K562 (cell line): Measurements from ENCODE around the gene AKAP12. TPM values are rescaled to one million over a fixed set of nuclear protein-coding genes. Genes with fewer than 3 reads are reported as not detected.
A peak's percentile ranks its signal among the peaks of the same experiment; 100 is the strongest.

Experiments used
- ATF1 ChIP-seq, 2 experiments: fragments of 450-650 bp in 1 of 2; IDR thresholded peaks; 2 replicates each; pipeline ENCODE4 v1.6.1; 2016; ENCODE audit warnings: missing compliant biosample characterization in 1 of 2, missing genetic modification characterization in 1 of 2
- C11orf30 ChIP-seq: fragments of 450-650 bp; IDR thresholded peaks from 2 replicates; pipeline ENCODE4 v1.6.1; 2016; ENCODE audit warnings: low read depth, mild to moderate bottlenecking
- CTBP1 ChIP-seq: fragments of 450-650 bp; IDR thresholded peaks from 2 replicates; pipeline ENCODE4 v1.6.1; 2016; ENCODE audit warnings: borderline replicate concordance
- MCM7 ChIP-seq, 2 experiments: fragments of 450-650 bp; IDR thresholded peaks; 2 replicates each; pipeline ENCODE4 v1.6.1; 2016 to 2018
- MTF1 ChIP-seq: fragments of 250-450 bp; sonication (Bioruptor Pico); IDR thresholded peaks from 2 replicates; pipeline ENCODE4 v1.9.0; 2021; ENCODE audit warnings: moderate library complexity, mild to moderate bottlenecking, inconsistent platforms, borderline replicate concordance
- NFIX ChIP-seq: fragments of 250-450 bp; sonication (Bioruptor Pico); IDR thresholded peaks from 2 replicates; pipeline ENCODE4 v1.4.0; 2020; ENCODE audit warnings: low read depth, mild to moderate bottlenecking, moderate library complexity
- PRPF4 ChIP-seq: fragments of 200-400 bp; formaldehyde crosslinking; IDR thresholded peaks from one replicate; pipeline ENCODE4 v1.6.1; 2017; ENCODE audit warnings: low read length, low read depth, mild to moderate bottlenecking; ENCODE audit not compliant: insufficient read depth, poor library complexity, severe bottlenecking
- RBM17 ChIP-seq: fragments of 200-400 bp; formaldehyde crosslinking; IDR thresholded peaks from 2 replicates; pipeline ENCODE4 v1.6.1; 2017; ENCODE audit warnings: low read depth, mild to moderate bottlenecking, low read length, borderline replicate concordance
- SIN3B ChIP-seq: fragments of 450-650 bp; IDR thresholded peaks from 2 replicates; pipeline ENCODE4 v1.6.1; 2017; ENCODE audit warnings: low read depth, mild to moderate bottlenecking, moderate library complexity
- SNRNP70 ChIP-seq: fragments of 200-400 bp; formaldehyde crosslinking; optimal IDR thresholded peaks from 2 replicates; pipeline ENCODE3; 2017; ENCODE audit warnings: low read depth, low read length
- SRSF7 ChIP-seq: fragments of 200-400 bp; formaldehyde crosslinking; optimal IDR thresholded peaks from 2 replicates; pipeline ENCODE3; 2017; ENCODE audit warnings: mild to moderate bottlenecking, low read depth, low read length
- TBL1XR1 ChIP-seq, 2 experiments: IDR thresholded peaks; 2 replicates each; pipeline ENCODE4 v1.6.1; 2012; ENCODE audit warnings: improper control_type of control experiment in 2 of 2, low read length in 2 of 2, mild to moderate bottlenecking in 1 of 2
- ZBED1 ChIP-seq: IDR thresholded peaks from 2 replicates; pipeline ENCODE4 v1.6.1; 2014
- ZNF589 ChIP-seq: fragments of 200-800 bp; sonication (Bioruptor generic); IDR thresholded peaks from 2 replicates; pipeline ENCODE4 v1.6.1; 2016; ENCODE audit warnings: low read depth, missing genetic modification characterization, missing compliant biosample characterization
- polyA plus RNA-seq, 8 experiments: library from polyadenylated mRNA; depleted of rRNA in 4 of 8; stranded (reverse) in 5 of 8; unstranded in 3 of 8; fragments of >200 nt; fragmentation: Nextera tagmentation in 2 of 8; fragmentation: Illumina TruSeq in 1 of 8; extraction: Ambion mirVana in 2 of 8; extraction: Trizol in 1 of 8; gene quantifications; 2 replicates each; pipeline versions ENCODE4 v1.2.1 to v1.2.3, GENCODE V29; 2011 to 2014; ENCODE audit warnings: inconsistent platforms in 1 of 8, missing spikeins in 1 of 8
- total RNA-seq, 7 experiments: library from RNA; depleted of rRNA in 6 of 7; stranded (reverse); fragments of >200 nt in 6 of 7; fragmentation: Illumina TruSeq in 2 of 7; extraction: Trizol in 2 of 7; gene quantifications; 2 replicates each; pipeline versions ENCODE4 v1.2.1 to v1.2.3, GENCODE V29; 2011 to 2021; ENCODE audit warnings: low replicate concordance in 1 of 7
- TF ChIP-seq, protein P1 (sequence below): fragments of 450-650 bp; IDR thresholded peaks from 2 replicates; pipeline ENCODE4 v1.6.1; 2016; ENCODE audit warnings: low read depth, mild to moderate bottlenecking, moderate library complexity
- TF ChIP-seq, protein P2 (sequence below): fragments of 450-650 bp; IDR thresholded peaks from 2 replicates; pipeline ENCODE4 v1.6.1; 2017; ENCODE audit warnings: mild to moderate bottlenecking, moderate library complexity
- TF ChIP-seq, protein P3 (sequence below): fragments of 450-650 bp; IDR thresholded peaks from 2 replicates; pipeline ENCODE4 v1.6.1; 2017; ENCODE audit warnings: antibody characterized with exemption, mild to moderate bottlenecking
- TF ChIP-seq, protein P4 (sequence below): fragments of 250-450 bp; sonication (Bioruptor Pico); IDR thresholded peaks from 2 replicates; pipeline ENCODE4 v1.8.0; 2022; ENCODE audit warnings: inconsistent platforms, mild to moderate bottlenecking, moderate library complexity, borderline replicate concordance
- TF ChIP-seq, protein P5 (sequence below), 2 experiments: fragments of 200-800 bp in 1 of 2; sonication (Bioruptor generic) in 1 of 2; sonication (generic) in 1 of 2; formaldehyde crosslinking in 1 of 2; IDR thresholded peaks in 1 of 2; conservative IDR thresholded peaks in 1 of 2; 2 replicates each; pipeline versions ENCODE4 v1.5.0 to v1.6.1; 2016 to 2020; ENCODE audit warnings: missing compliant biosample characterization in 1 of 2, missing genetic modification characterization in 1 of 2, missing genetic modification reagents in 1 of 2

The AKAP12 gene
- total and polyA plus RNA-seq, 9 of the 15 experiments (the other 6 are each of a cell fraction or from before 2014, with no cell fraction given) = 0.08 to 2.0 (median 0.62) TPM

DNA sequence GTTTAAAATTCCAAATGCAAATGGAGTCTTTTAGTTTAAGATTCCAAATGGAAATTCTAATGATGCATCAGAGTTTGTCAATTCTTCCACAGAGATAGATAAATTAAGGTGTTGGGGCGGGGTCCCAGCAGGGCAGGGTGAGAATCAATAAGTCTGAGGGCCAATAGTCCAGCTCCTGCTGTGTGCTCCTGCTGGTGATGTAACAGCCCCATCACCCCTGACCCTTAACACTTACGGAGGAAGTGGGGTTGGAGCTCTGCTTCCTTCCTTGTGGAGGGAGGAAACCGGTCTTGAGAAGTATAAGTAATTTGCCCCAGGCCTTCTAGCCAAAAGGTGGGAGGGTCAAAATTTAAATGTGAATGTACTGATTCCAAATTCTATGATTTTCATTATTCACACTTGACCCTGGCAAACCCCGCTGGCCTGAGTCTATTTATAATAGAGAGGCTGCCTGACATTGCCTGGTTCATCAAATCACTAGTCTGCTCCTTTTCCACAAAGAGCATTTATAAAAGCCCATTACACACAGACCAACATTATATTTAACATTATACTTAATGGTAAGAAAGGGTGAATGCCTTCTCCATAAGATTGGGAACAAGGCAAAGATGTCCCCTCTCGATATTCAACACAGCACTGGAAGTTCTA, 134.4 kb downstream of the AKAP12 start (continued):
- TF ChIP-seq, protein P1, sequence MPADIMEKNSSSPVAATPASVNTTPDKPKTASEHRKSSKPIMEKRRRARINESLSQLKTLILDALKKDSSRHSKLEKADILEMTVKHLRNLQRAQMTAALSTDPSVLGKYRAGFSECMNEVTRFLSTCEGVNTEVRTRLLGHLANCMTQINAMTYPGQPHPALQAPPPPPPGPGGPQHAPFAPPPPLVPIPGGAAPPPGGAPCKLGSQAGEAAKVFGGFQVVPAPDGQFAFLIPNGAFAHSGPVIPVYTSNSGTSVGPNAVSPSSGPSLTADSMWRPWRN = no peak
- TF ChIP-seq CTBP1 (peak; percentile 12; the same call in 1 of the 2 replicates), ZBED1 (no peak), ZNF589 (no peak), ATF1 (CRISPR knock-in tag; IDR thresholded peaks at IDR 0.05) (no peak), ATF1 (tag; IDR thresholded peaks at IDR 0.05) (peak; percentile 20; the same call in 1 of the 2 replicates), MTF1 (CRISPR knock-in tag) (no peak), SRSF7 (no peak), C11orf30 (no peak), SNRNP70 (no peak), NFIX (CRISPR knock-in tag) (no peak), MCM7 (IDR thresholded peaks at IDR 0.05) (no peak), SIN3B (no peak), TBL1XR1 (IDR thresholded peaks at IDR 0.05; ENCODE audit: low read length in 2 of 2) (0 out of 4 replicates have a peak, but pooled peaks of 1 of the 2 experiments have one; percentile 13), RBM17 (no peak), PRPF4 (no peak)
- TF ChIP-seq, protein P2, sequence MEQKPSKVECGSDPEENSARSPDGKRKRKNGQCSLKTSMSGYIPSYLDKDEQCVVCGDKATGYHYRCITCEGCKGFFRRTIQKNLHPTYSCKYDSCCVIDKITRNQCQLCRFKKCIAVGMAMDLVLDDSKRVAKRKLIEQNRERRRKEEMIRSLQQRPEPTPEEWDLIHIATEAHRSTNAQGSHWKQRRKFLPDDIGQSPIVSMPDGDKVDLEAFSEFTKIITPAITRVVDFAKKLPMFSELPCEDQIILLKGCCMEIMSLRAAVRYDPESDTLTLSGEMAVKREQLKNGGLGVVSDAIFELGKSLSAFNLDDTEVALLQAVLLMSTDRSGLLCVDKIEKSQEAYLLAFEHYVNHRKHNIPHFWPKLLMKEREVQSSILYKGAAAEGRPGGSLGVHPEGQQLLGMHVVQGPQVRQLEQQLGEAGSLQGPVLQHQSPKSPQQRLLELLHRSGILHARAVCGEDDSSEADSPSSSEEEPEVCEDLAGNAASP = no peak
- TF ChIP-seq, protein P3, sequence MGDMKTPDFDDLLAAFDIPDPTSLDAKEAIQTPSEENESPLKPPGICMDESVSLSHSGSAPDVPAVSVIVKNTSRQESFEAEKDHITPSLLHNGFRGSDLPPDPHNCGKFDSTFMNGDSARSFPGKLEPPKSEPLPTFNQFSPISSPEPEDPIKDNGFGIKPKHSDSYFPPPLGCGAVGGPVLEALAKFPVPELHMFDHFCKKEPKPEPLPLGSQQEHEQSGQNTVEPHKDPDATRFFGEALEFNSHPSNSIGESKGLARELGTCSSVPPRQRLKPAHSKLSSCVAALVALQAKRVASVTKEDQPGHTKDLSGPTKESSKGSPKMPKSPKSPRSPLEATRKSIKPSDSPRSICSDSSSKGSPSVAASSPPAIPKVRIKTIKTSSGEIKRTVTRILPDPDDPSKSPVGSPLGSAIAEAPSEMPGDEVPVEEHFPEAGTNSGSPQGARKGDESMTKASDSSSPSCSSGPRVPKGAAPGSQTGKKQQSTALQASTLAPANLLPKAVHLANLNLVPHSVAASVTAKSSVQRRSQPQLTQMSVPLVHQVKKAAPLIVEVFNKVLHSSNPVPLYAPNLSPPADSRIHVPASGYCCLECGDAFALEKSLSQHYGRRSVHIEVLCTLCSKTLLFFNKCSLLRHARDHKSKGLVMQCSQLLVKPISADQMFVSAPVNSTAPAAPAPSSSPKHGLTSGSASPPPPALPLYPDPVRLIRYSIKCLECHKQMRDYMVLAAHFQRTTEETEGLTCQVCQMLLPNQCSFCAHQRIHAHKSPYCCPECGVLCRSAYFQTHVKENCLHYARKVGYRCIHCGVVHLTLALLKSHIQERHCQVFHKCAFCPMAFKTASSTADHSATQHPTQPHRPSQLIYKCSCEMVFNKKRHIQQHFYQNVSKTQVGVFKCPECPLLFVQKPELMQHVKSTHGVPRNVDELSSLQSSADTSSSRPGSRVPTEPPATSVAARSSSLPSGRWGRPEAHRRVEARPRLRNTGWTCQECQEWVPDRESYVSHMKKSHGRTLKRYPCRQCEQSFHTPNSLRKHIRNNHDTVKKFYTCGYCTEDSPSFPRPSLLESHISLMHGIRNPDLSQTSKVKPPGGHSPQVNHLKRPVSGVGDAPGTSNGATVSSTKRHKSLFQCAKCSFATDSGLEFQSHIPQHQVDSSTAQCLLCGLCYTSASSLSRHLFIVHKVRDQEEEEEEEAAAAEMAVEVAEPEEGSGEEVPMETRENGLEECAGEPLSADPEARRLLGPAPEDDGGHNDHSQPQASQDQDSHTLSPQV = 0 out of 2 replicates have a peak, but pooled peaks have one; percentile 27
- TF ChIP-seq, protein P4, sequence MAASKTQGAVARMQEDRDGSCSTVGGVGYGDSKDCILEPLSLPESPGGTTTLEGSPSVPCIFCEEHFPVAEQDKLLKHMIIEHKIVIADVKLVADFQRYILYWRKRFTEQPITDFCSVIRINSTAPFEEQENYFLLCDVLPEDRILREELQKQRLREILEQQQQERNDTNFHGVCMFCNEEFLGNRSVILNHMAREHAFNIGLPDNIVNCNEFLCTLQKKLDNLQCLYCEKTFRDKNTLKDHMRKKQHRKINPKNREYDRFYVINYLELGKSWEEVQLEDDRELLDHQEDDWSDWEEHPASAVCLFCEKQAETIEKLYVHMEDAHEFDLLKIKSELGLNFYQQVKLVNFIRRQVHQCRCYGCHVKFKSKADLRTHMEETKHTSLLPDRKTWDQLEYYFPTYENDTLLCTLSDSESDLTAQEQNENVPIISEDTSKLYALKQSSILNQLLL (CRISPR knock-in tag) = no peak
- TF ChIP-seq, protein P5, sequence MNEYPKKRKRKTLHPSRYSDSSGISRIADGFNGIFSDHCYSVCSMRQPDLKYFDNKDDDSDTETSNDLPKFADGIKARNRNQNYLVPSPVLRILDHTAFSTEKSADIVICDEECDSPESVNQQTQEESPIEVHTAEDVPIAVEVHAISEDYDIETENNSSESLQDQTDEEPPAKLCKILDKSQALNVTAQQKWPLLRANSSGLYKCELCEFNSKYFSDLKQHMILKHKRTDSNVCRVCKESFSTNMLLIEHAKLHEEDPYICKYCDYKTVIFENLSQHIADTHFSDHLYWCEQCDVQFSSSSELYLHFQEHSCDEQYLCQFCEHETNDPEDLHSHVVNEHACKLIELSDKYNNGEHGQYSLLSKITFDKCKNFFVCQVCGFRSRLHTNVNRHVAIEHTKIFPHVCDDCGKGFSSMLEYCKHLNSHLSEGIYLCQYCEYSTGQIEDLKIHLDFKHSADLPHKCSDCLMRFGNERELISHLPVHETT (CRISPR knock-in tag; conservative IDR thresholded peaks at IDR 0.05 in 1 of 2, IDR thresholded peaks at IDR 0.05 in 1 of 2) = no peak
